Measurements from ENCODE around the gene PIK3R4.

Gene PIK3R4

DNA sequence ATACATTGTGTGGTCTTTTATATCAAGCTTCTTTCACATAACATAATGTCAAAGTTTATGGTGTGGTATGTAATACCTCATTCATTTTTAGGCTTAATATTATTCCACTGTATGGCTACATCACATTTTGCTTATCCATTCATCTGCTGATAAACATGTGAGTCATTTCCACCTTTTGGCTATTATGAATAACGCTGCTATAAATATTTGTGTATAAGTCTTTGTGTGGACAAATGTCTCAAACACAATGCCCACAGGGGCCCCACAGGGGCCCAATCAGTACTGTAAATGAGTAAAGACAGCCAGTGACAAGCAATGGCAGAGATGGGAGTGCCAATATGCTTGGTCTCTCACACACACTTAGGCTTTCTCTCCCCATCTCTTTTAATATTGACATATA is 54.2 kb downstream of the PIK3R4 start:
- in situ Hi-C loops (cut with MboI; ENCODE audit: low sequenced_read_pairs), result no loop called here

DNA sequence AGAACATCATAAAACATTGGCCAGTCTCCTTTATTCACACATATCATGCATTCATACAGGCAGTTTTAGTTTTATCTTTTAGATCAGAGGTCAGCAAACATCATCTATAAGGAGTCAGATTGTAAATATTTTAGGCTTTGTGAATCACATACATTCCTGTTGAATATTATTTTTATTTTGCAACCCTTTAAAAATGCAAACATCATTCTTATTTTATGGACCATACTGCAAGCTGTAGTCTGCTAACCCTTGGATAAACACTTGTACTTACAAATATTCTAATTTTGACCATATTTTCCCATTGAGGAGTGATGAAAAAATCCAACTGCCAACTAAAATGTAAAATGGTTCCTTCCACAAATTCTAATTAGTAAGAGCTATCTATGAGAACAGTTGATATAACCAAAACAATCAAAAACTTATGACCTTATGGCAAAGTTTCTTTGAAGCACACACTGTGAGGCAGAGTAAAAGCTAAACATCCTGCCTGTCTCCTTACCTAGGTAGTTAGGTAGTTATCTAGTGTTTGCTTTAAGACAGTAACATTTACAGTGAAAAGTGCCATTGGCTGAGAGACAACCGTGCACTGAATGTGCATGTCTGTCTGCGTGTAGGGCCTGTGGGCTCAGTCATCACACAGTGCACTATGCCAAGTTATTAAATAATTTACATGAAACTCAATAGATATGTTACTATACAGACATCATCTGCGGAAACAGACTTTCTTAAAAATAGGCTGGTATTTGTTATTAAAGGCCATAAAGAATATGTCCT is 57.7 kb downstream of the PIK3R4 start:
- in situ Hi-C loops (cut with MboI; ENCODE audit: low sequenced_read_pairs), result no loop called here

GRCh38 chr3:130688015-130688688 is 58.5 kb downstream of the PIK3R4 start:
- in situ Hi-C loops (cut with MboI; ENCODE audit: low sequenced_read_pairs), result no loop called here

GRCh38 chr3:130687327-130687726 is 59.3 kb downstream of the PIK3R4 start:
- in situ Hi-C loops (cut with MboI; ENCODE audit: low sequenced_read_pairs), result no loop called here

DNA sequence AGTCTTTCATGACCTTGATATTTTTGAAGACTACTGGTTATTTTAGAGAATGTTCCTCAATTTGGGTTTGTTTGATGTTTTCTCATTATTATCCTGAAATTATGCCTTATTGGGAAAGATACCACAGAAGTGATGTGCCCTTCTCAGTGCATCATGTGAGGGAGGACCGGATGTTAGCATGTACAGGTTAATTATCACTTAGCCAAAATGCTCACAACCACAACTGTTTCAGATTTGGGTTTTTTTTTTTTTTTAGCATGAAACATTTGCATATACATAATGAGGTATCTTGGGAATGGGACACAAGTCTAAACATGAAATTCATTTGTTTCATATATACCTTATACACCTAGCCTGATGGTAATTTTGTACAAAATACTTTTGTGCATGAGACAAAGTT is 59.8 kb downstream of the PIK3R4 start:
- in situ Hi-C loops (cut with MboI; ENCODE audit: low sequenced_read_pairs), result no loop called here

GRCh38 chr3:130682131-130682530 is 64.5 kb downstream of the PIK3R4 start:
- in situ Hi-C loops (cut with MboI; ENCODE audit: low sequenced_read_pairs), result no loop called here

DNA sequence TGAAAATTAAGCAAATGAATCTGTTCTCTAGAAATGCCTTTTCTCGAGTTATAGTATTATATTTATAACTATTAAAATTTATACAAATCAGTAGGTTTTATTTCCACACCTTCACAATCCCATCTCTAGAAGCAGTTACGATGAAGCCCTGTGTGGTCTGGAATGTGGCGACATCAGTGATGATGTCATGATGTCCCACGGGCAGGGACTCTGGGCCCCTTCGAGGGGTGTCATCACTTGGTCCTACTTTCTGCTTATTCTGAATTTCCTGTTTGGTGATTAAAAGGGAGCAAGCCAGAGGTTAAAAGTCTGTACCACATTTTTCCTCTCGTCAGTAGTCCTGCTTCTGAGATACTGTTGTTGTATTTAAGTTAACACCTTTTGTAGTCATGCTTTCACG is 67.4 kb downstream of the PIK3R4 start:
- in situ Hi-C loops (cut with MboI; ENCODE audit: low sequenced_read_pairs), result no loop called here

DNA sequence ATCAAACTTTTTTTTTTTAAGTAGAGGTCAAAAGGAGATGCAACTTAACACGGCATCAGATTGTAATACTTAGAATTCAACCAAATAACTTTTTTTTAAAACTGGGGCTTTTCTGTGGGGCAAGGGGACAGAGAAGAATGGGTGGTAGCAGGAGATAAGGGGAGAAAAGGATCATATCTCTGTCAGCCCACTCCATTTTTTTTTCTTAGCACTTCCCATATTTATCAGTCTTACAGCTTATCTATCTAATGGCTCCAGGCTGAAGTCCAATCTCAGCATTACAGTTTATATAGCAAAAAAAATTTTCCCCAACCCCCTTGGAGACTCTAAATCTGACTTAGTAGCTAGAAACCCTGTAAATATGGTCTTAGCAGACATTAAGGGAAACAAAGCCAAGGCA is 69.3 kb downstream of the PIK3R4 start:
- in situ Hi-C loops (cut with MboI; ENCODE audit: low sequenced_read_pairs), result no loop called here

DNA sequence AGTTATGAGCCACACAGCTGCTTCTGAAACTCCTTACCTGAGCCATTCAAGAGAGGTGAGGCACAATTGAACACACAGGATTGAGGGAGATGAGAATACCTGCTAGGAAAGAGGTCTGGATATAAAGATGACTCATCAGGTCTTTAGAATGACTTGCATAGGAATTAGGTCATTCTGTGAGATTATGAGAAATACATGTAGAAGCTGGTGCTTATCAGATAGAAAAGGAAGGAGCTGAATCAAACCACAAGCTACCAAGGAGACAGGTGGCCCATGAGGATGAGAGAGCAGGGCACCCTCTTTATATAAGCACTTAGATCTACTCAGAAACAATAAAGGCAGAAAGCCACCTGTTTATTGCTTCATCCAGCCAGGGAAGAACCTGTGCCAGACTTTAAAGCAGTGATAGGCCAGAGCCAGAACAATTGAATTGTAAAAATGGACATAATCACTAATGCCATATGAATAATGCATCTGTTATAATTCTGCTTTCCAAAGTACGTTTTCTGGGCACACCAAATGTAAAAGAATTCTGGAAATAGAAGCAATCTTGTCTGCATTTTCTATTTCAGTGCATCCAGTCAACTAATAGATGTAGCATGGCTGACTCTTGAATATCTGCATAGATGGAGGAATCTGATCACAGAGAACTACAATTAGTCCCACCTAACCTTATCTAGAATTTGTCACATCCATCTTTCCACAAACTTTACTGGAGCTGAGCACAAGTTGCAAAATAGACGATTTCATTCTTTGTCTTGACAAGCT is 74.9 kb downstream of the PIK3R4 start:
- in situ Hi-C loops (cut with MboI; ENCODE audit: low sequenced_read_pairs), result no loop called here

- in situ Hi-C loops (cut with MboI; ENCODE audit: low sequenced_read_pairs), result no loop called here
These were observed 76.9 kb downstream of the PIK3R4 start for GRCh38 chr3:130669740-130670139.

- in situ Hi-C loops (cut with MboI; ENCODE audit: low sequenced_read_pairs), result no loop called here
These were observed 83.5 kb downstream of the PIK3R4 start for GRCh38 chr3:130663092-130663491.

DNA sequence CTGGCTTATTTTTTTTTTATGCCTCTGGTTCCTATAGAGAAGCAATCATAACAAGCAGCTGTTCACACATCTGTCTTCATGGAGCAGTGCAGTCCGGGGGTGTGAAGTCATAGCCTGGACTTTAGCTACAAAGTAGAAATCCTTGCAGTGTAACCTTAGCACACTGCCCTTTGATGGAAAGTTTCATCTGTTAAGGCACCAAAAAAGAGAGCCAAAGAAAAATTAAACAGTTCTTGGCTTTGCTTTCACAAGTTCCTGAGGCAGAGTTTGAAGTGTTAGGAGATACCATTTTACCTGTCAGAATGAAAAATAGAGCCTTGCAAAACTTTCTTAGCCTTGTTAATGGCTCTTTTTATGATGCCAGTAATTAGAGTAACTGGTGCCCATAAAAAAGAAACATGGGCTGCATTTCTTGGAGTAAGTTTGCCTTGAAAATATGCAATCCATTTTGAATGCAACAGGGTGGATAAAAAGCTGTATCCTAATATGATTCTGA is 84.1 kb downstream of the PIK3R4 start:
- in situ Hi-C loops (cut with MboI; ENCODE audit: low sequenced_read_pairs), result no loop called here

DNA sequence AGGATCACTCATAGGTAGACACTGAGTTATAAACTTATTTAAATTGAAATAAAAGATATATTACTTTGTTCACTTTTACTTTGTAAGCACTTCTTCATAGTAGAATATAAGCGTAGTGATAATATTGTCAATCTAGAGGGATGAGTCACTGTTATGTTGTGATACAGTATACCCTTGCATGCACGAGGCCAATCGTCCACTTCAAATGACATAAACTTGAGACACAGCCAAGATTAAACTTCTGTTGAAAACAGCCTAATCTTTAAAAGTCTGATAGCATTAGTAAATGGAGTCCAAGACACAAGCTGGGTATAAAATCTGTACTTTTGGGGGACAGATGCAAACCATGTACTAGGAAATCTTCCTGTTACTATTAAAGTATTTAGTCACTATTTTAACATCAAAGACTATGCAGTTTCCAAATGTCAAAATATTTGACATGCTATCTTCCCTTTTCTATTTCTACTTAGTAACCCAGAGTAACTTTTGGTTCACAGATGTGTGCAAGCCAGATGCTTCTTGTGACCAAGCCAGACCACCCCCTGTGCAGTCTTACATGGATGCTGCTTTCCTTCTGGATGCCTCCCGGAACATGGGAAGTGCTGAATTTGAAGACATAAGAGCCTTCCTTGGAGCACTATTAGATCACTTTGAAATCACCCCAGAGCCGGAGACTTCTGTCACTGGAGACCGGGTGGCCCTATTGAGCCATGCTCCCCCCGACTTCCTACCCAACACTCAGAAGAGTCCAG is 85.3 kb downstream of the PIK3R4 start:
- in situ Hi-C loops (cut with MboI; ENCODE audit: low sequenced_read_pairs), result no loop called here

- in situ Hi-C loops (cut with MboI; ENCODE audit: low sequenced_read_pairs), result no loop called here
These were observed 86.7 kb downstream of the PIK3R4 start for GRCh38 chr3:130659911-130660310.

DNA sequence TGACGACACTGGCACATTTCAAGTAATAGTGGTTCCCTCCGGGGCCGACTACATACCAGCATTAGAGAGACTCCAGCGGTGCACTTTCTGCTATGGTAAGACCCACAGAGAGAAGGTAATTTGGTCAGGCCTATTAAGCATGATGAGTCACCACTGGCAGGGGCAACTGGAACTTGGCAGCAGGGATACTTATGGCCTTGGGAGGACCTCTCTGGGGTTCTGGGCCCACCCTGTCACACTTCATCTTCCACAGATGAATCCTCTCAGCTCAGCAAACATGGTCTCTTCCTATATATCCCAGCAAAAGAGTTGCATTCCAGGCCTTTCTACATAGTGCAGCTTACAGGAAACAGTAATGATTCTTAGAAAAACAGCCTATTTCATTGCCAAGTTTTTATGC is 88.0 kb downstream of the PIK3R4 start:
- in situ Hi-C loops (cut with MboI; ENCODE audit: low sequenced_read_pairs), result no loop called here

DNA sequence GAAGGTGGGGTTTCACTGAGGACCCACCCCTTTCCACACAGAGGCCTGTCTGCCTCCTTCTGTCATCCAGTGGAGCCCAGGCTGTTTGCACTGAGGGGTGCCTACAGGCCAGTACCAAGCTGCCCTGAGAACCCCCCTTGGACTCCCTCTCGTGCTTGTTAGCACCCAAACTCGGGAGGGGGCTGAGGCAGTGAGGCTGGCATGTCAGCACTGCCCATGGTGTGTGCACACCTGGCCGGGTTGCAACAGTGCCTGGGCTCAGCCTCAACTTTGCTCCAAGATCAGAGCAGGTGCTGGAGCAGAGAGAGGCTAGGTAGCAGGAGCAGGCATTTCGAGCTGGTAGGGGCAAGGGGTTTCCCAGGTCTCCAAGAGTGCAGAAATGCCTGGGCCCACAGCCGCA is 90.0 kb downstream of the PIK3R4 start:
- in situ Hi-C loops (cut with MboI; ENCODE audit: low sequenced_read_pairs), result no loop called here

DNA sequence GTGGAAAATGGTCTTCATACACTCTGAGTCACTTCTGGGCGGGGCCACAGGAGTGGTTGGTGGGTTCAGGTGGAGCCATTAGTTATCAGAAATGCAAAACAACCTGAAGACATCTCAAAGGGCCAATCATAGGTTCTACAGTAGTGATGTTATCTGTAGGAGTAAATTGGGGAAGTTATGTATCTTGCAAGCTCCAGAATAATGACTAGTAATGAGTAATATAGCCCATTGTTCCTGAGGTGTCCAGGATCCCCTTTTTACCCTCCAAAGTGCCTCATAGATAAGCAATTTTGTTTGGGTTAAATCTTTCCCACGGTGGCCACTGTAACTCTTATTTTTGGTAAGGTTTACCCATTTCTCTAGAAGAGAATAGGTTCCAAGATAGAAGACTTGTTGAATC is 91.7 kb downstream of the PIK3R4 start:
- in situ Hi-C loops (cut with MboI; ENCODE audit: low sequenced_read_pairs), result no loop called here

DNA sequence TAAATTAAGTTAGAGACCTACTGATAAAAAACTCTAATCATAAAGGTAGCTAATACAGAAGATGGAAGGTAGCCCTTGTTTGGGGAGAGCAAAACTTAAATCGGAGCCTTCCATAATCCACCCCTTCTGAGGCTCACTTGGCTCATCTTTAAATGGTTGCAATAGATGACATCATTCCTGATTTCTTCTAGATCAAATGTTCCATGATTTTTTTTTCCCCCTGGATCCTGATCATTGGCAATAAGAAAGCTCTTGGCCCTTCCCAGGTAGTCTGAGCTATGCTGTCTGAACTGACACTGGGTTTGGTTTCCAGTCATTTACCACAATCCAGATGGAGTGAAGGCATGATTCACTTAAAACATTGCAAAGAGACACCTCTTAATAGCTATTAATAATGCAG is 92.5 kb downstream of the PIK3R4 start:
- in situ Hi-C loops (cut with MboI; ENCODE audit: low sequenced_read_pairs), result no loop called here

- in situ Hi-C loops (cut with MboI; ENCODE audit: low sequenced_read_pairs), result no loop called here
These were observed 97.5 kb downstream of the PIK3R4 start for GRCh38 chr3:130649061-130649654.

DNA sequence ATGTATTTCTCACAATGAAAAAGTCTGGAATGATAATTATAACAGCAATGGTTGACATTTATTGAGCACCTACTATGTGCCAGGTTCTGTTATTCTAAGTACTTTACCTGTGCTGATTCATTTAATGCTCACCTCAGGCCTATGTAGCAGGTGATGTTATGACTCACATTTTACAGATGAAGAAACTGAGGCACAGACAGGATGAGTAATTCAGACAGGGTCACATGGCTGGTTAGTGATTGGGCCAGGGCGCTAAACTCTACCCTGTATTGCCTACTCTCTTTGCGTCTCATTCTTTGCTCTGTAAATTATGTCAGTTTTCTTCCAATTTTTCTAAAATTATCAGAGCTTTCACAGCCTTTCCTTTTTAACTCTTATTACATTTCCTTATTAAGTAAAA is 98.3 kb downstream of the PIK3R4 start:
- in situ Hi-C loops (cut with MboI; ENCODE audit: low sequenced_read_pairs), result no loop called here

DNA sequence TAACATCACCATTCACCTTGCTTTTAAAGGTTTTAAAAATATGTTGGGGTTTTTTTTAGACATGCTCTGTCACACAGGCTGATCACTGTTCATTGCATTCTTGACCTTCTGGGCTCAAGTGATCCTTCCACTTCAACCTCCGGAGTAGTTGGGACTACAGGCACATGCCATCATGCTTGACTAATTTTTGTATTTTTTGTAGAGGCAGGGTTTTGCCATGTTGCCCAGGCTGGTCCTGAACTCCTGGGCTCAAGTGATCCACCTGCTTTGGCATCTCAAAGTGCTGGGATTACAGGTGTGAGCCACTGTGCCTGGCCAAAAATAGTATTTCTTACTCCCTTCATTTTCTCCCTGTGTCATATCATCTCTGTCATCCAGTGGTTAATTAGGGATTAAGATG is 101.4 kb downstream of the PIK3R4 start:
- in situ Hi-C loops (cut with MboI; ENCODE audit: low sequenced_read_pairs), result no loop called here

Data from HL-60/S4 treated with retinoic acid at 250 ng/mL for 4 days and 3 days (cell line).